Tibial artery (tissue), 4 donors: ENCODE data around the gene TNS3.

Experiments used
- DNase-seq, 2 donors: peaks; one replicate each; pipeline ENCODE4 v3.0.0-alpha.2; 2019
- H3K27ac ChIP-seq, 2 donors: fragments of 200-600 bp; sonication (generic) in 1 of 2; 1 replicate in 1 of 2; 2 replicates in 1 of 2; pipeline ENCODE4 v1.5.1; 2018 to 2019; ENCODE audit warnings: mild to moderate bottlenecking in 1 of 2
- H3K27me3 ChIP-seq, 2 donors: fragments of 200-600 bp; sonication (generic) in 1 of 2; one replicate each; pipeline versions ENCODE4 v1.5.1 to v1.6.0; 2016 to 2019
- H3K36me3 ChIP-seq, 3 donors: fragments of 200-600 bp; sonication (generic) in 2 of 3; one replicate each; pipeline ENCODE4 v1.5.1; 2016 to 2019; ENCODE audit warnings: mild to moderate bottlenecking in 2 of 3
- H3K4me1 ChIP-seq, 4 donors: fragments of 200-600 bp; sonication (generic) in 2 of 4; 1 replicate in 3 of 4; 2 replicates in 1 of 4; pipeline ENCODE4 v1.5.1; 2016 to 2019
- H3K4me3 ChIP-seq, 2 donors: fragments of 200-600 bp; sonication (generic) in 1 of 2; 1 replicate in 1 of 2; 2 replicates in 1 of 2; pipeline ENCODE4 v1.5.1; 2018 to 2019; ENCODE audit warnings: mild to moderate bottlenecking in 2 of 2
- H3K9me3 ChIP-seq, 3 donors: fragments of 200-600 bp; sonication (generic) in 1 of 3; one replicate each; pipeline ENCODE4 v1.5.1; 2016 to 2019
- intact Hi-C: fragments of 100-400 bp; cut with DNase I; formaldehyde crosslinking; loops from one replicate; pipeline ENCODE4 v1.15.0; 2023; ENCODE audit warnings: low total_unique reads
- TF ChIP-seq, protein P1 (sequence below), 2 experiments: fragments of 200-600 bp in 1 of 2; fragments of 450-650 bp in 1 of 2; IDR thresholded peaks; one replicate each; pipeline ENCODE4 v1.5.1; 2017 to 2019; ENCODE audit warnings: antibody characterized with exemption in 2 of 2, mild to moderate bottlenecking in 1 of 2, moderate library complexity in 1 of 2

Gene TNS3

DNA sequence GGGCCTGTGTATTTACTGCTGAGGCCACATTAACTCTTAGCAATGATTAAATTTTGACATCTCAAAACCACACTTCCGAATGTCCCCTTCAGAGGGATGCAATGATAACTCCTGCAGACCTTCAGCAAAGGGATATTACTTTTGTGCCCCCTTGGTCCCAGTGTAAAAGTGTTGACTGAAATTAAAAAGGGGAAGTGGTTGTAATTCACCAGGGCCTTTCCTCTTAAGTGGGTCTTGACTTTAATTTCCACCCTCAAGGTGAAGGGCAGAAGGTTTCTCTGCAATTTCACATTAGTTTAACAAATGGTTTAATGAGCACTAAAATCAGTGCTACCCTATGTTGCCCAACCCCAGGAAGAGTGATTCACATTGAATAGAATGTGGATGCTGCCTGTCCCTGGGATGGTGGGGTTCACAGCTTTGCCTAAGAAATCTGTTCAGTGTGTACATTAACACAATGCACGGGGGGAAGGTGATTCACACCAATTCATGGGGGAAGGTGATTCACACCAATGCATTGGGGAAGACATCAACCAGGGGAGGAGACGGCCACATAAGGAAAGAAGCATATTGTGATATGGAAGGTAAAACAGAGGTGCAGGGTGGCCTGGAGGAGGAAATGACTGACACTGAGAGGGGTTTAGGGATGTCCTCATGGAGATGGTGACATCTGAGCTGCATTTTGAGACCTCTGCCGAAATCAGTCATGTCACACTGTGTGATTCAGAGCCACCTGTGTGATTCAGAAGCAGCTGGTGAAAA is 19.4 kb upstream of the TNS3 start:
- Histone ChIP-seq H3K27me3 (no peaks in the 10 kb centered on the region), H3K36me3 (no peaks in the 10 kb centered on the region), H3K4me3 (no peak overlapping the region), H3K27ac (peak overlapping the region; percentile 9 to 11), H3K9me3 (peaks cover 0 to 8% (median 5%) of the 10 kb centered on the region in 3 donors), H3K4me1 (peaks cover 0 to 82% (median 48%) of the 10 kb centered on the region in 4 donors)
- intact Hi-C loops: no loop called here
- TF ChIP-seq, protein P1, sequence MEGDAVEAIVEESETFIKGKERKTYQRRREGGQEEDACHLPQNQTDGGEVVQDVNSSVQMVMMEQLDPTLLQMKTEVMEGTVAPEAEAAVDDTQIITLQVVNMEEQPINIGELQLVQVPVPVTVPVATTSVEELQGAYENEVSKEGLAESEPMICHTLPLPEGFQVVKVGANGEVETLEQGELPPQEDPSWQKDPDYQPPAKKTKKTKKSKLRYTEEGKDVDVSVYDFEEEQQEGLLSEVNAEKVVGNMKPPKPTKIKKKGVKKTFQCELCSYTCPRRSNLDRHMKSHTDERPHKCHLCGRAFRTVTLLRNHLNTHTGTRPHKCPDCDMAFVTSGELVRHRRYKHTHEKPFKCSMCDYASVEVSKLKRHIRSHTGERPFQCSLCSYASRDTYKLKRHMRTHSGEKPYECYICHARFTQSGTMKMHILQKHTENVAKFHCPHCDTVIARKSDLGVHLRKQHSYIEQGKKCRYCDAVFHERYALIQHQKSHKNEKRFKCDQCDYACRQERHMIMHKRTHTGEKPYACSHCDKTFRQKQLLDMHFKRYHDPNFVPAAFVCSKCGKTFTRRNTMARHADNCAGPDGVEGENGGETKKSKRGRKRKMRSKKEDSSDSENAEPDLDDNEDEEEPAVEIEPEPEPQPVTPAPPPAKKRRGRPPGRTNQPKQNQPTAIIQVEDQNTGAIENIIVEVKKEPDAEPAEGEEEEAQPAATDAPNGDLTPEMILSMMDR (IDR thresholded peaks at IDR 0.05): no peak
- no peak for DNase-seq

DNA sequence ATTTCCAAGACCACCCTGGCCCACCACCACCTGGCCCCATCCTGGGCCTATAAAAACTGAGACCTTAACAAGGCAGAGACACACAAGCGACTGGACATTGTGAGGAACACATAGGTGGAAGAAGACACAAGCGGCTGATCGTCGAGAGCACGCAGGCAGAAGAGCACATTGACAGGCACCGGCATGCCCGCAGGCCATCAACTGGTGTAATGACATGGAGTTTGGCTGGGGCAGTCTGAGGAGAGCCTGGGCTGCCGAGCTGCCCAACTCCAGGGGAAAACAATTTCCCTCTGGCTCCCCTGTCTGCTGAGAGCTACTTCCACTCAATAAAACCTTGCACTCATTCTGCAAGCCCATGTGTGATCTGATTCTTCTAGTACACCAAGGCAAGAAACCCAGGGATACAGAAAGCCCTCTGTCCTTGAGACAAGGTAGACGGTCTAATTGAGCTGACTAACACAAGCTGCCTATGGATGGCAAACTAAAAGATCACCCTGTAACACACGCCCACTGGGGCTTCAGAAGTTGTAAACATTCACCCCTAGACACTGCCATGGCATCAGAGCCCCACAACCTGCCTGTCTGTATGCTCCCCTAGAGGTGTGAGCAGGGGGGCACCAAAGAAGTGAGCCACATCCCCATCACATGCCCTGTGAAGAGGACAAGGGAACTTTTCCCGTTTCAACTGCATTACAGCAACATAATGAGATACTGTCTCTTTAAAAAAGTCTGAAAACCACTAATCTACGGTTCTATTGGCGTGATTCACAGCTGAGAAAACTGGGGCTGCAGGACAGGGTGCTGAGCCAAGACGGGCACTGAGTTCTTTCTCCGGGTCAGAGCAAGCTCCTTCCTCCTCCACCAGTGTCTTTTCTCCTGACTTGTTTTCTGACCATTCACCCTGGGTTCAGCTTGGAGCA is 18.5 kb upstream of the TNS3 start:
- intact Hi-C loops: no loop called here
- Histone ChIP-seq H3K27ac (peak overlapping the region; percentile 11 to 48), H3K4me3 (no peak overlapping the region), H3K27me3 (no peaks in the 10 kb centered on the region), H3K9me3 (peaks cover 0 to 8% (median 5%) of the 10 kb centered on the region in 3 donors), H3K4me1 (peaks cover 0 to 80% (median 42%) of the 10 kb centered on the region in 4 donors), H3K36me3 (no peaks in the 10 kb centered on the region)
- DNase-seq: no peak
- TF ChIP-seq, protein P1 (IDR thresholded peaks at IDR 0.05): no peak

DNA sequence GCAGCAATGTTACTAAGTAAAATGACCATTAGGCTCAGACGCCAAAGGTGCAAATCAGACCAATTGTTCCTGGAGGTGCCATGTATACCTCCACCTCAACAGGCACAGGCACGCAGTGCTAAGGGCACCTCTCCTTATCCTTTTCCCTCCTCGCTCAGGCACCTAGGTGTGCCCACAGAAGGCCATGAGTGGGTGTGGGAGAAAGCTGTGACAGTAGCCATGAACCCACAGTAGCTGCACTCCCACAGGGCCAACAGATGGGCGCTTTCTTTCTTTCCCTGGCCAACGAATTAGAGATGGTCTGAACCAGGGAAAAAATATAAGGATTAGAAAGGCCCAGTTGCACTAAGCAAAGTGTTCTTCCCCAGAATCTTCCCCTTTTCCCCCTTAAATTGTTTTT is 15.5 kb upstream of the TNS3 start:
- Histone ChIP-seq H3K4me3 (no peak overlapping the region), H3K27me3 (no peaks in the 10 kb centered on the region), H3K4me1 (peaks cover 0 to 64% (median 28%) of the 10 kb centered on the region in 4 donors), H3K9me3 (peaks cover 0 to 8% (median 5%) of the 10 kb centered on the region in 3 donors), H3K27ac (peak overlapping the region; percentile 64 to 72), H3K36me3 (no peaks in the 10 kb centered on the region)
- TF ChIP-seq, protein P1 (IDR thresholded peaks at IDR 0.05): no peak
- no peak for DNase-seq
- intact Hi-C loops: no loop called here

DNA sequence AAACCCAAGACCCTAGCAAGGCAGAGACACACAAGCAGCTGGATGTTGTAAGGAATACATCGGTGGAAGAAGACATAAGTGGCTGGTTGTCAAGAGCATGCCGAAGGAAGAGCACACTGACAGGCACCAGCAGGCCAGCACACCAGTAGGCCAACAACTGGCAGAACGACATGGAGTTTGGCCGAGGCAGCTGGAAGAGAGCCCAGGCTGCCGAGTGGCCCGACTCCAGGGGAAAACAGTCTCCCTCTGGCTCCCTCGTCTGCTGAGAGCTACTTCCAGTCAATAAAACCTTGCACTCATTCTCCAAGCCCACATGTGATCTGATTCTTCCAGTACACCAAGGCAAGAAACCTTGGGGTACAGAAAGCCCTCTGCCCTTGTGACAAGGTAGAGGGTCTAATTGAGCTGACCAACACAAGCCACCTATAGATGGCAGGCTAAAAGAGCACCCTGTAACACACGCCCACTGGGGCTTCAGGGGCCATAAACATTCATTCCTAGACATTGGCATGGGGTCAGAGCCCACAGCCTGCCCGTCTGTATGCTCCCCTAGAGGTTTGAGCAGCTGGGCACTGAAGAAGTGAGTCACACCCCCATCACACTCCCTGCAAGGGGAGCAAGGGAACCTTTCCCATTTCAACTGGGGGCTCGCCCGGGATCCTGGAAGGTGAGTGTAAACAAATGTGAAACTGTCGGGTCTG is 14.7 kb upstream of the TNS3 start:
- no peaks in the 10 kb centered on the region for H3K27me3 ChIP-seq
- intact Hi-C loops: no loop called here
- peak overlapping the region; percentile 64 to 72 for H3K27ac ChIP-seq
- TF ChIP-seq, protein P1 (IDR thresholded peaks at IDR 0.05): peak in 1 of 2 experiments; percentile 28
- H3K4me3 ChIP-seq: no peak overlapping the region
- peaks cover 0 to 67% (median 35%) of the 10 kb centered on the region in 4 donors for H3K4me1 ChIP-seq
- H3K36me3 ChIP-seq: no peaks in the 10 kb centered on the region
- peaks cover 0 to 8% (median 5%) of the 10 kb centered on the region in 3 donors for H3K9me3 ChIP-seq
- DNase-seq: peak in 1 of 2 donors; percentile 91

DNA sequence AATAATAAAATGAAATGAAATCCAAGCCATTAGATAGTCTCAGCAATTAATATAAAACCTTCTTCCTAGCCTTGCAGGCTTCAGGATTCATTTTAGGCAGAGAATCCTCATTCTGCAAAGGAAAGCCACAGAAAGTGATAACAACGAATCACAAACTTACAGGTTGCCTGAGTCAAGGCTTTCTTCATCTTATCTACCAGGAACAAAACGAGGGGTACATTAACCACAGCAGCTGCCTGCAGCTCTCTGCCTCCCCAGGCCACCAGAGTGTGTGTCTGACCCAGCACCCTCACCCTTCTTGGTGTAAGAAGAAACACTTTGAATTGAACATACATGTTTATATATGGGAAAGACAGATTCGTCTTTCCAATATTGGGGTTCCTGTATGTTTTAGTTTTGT is 12.5 kb upstream of the TNS3 start:
- intact Hi-C loops: no loop called here
- peaks cover 0 to 61% (median 28%) of the 10 kb centered on the region in 4 donors for H3K4me1 ChIP-seq

More for the DNA sequence above, 12.5 kb upstream of the TNS3 start:
- DNase-seq: no peak
- TF ChIP-seq, protein P1 (IDR thresholded peaks at IDR 0.05): no peak
- Histone ChIP-seq H3K9me3 (peaks cover 0 to 8% (median 5%) of the 10 kb centered on the region in 3 donors), H3K36me3 (no peaks in the 10 kb centered on the region), H3K4me3 (no peak overlapping the region), H3K27me3 (no peaks in the 10 kb centered on the region), H3K27ac (no peak overlapping the region)
